Testis (tissue), 2 donors: Measurements from ENCODE around the gene WFDC5.

Experiments
- CTCF ChIP-seq, 3 experiments: fragments of 450-650 bp in 2 of 3; fragments of 200-600 bp in 1 of 3; sonication (generic) in 1 of 3; IDR thresholded peaks; one replicate each; pipeline ENCODE4 v1.5.1; 2016 to 2019; ENCODE audit warnings: antibody characterized with exemption in 3 of 3, mild to moderate bottlenecking in 2 of 3, moderate library complexity in 1 of 3
- POLR2A ChIP-seq: fragments of 450-650 bp; IDR thresholded peaks from one replicate; pipeline ENCODE4 v1.6.1; 2017; ENCODE audit warnings: antibody characterized with exemption, mild to moderate bottlenecking, moderate library complexity

- no peak for TF ChIP-seq POLR2A
- no peak for TF ChIP-seq CTCF (IDR thresholded peaks at IDR 0.05)
These were observed 406 bp upstream of the WFDC5 start for GRCh38 chr20:45115386-45115774.
